HCT116 (cell line): ENCODE measurements around the gene DTNBP1. TPM values are rescaled to one million over a fixed set of nuclear protein-coding genes. Genes with fewer than 3 reads are reported as not detected.

ENCODE experiments used
- ATAC-seq: fragments of 200-7000 bp; cut with Tn5 transposase; 2 replicates; pipeline ENCODE4 v1.9.1; 2020; ENCODE audit warnings: mild to moderate bottlenecking, moderate library complexity
- BruUV-seq: library from RNA; stranded (reverse); fragments of 400-500 nt; replicated peaks from 2 replicates; lab custom pipeline; 2021; lab: Mats Ljungman, UMichigan
- CTCF ChIA-PET: fragments of 300-600 bp; sonication (Branson Sonifier 250); formaldehyde crosslinking; loops from one replicate; lab custom pipeline; 2021; ENCODE audit warnings: antibody characterized with exemption; lab: Charles Lee
- POLR2A ChIA-PET: fragments of 300-600, 350-600 bp; sonication (Branson Sonifier 250); formaldehyde crosslinking; loops from one replicate; lab custom pipeline; 2021; ENCODE audit warnings: antibody characterized with exemption; lab: Charles Lee
- RAD21 ChIA-PET, 2 experiments: fragments of 300-600 bp; sonication (Branson Sonifier 250); formaldehyde crosslinking; loops; one replicate each; lab custom pipeline; 2023; ENCODE audit warnings: low total read pairs in 2 of 2; ENCODE audit not compliant: uncharacterized antibody in 2 of 2, unreplicated experiment in 2 of 2, low non-redundant PET in 1 of 2; lab: Charles Lee
- DNase-seq: peaks from one replicate; pipeline ENCODE4 v3.0.0-alpha.2; 2010; ENCODE audit warnings: low read depth, low spot score
- H2AFZ ChIP-seq: fragments of 200-600 bp; shearing (Covaris generic), sonication (generic); 2 replicates; pipeline ENCODE4 v1.6.1; 2017; ENCODE audit warnings: low read depth, mixed run types, mixed read lengths, antibody characterized with exemption, low read length; ENCODE audit not compliant: poor library complexity, severe bottlenecking
- H3K27ac ChIP-seq: 2 replicates; pipeline ENCODE4 v1.5.1; 2012; ENCODE audit warnings: low read depth, low read length
- H3K27me3 ChIP-seq: fragments of 200-600 bp; sonication (generic); 2 replicates; pipeline ENCODE4 v1.6.1; 2016; ENCODE audit warnings: mixed run types, low read length, mixed read lengths; ENCODE audit not compliant: insufficient read depth
- H3K36me3 ChIP-seq, 2 experiments: fragments of 200-500 bp in 1 of 2; fragments of 200-600 bp in 1 of 2; sonication (Bioruptor generic) in 1 of 2; sonication (generic) in 1 of 2; 2 replicates each; pipeline versions ENCODE4 v1.5.1 to v1.6.1; 2014 to 2016; ENCODE audit warnings: low read length in 2 of 2, inconsistent platforms in 1 of 2, mixed read lengths in 1 of 2, mixed run types in 1 of 2; ENCODE audit not compliant: insufficient read depth in 2 of 2, control insufficient read depth in 1 of 2
- H3K4me1 ChIP-seq, 2 experiments: fragments of 200-600 bp in 1 of 2; sonication (generic) in 1 of 2; 2 replicates each; pipeline versions ENCODE4 v1.5.1 to v1.6.1; 2012 to 2017; ENCODE audit warnings: low read length in 2 of 2, inconsistent platforms in 1 of 2, mild to moderate bottlenecking in 1 of 2, mixed read lengths in 1 of 2, mixed run types in 1 of 2, moderate library complexity in 1 of 2; ENCODE audit not compliant: insufficient read depth in 2 of 2, control insufficient read depth in 1 of 2
- H3K4me2 ChIP-seq: fragments of 200-600 bp; sonication (generic); 2 replicates; pipeline ENCODE4 v1.6.1; 2017; ENCODE audit warnings: mixed run types, low read length, mixed read lengths
- H3K4me3 ChIP-seq, 2 experiments: fragments of 200-600 bp in 1 of 2; sonication (generic) in 1 of 2; replicated peaks in 1 of 2; 2 replicates each; pipeline ENCODE4 v1.5.1; 2011 to 2016; ENCODE audit warnings: low read length in 2 of 2, control low read depth in 1 of 2, low read depth in 1 of 2, mild to moderate bottlenecking in 1 of 2, mixed read lengths in 1 of 2, mixed run types in 1 of 2
- H3K79me2 ChIP-seq: fragments of 200-600 bp; sonication (generic); 2 replicates; pipeline ENCODE4 v1.6.1; 2017; ENCODE audit warnings: mild to moderate bottlenecking, mixed run types, low read length, moderate library complexity, mixed read lengths; ENCODE audit not compliant: insufficient read depth
- H3K9ac ChIP-seq: fragments of 200-600 bp; sonication (generic); 2 replicates; pipeline ENCODE4 v1.6.1; 2016; ENCODE audit warnings: low read length, mixed read lengths
- H3K9me2 ChIP-seq: fragments of 200-600 bp; sonication (generic), shearing (Covaris generic); 2 replicates; pipeline ENCODE4 v1.6.1; 2017; ENCODE audit warnings: mixed run types, mild to moderate bottlenecking, moderate library complexity; ENCODE audit not compliant: insufficient read depth
- H3K9me3 ChIP-seq, 2 experiments: fragments of 200-500 bp in 1 of 2; fragments of 200-600 bp in 1 of 2; sonication (Bioruptor generic) in 1 of 2; sonication (generic) in 1 of 2; 2 replicates each; pipeline ENCODE4 v1.6.1; 2014 to 2017; ENCODE audit warnings: low read length in 2 of 2, mixed read lengths in 2 of 2, inconsistent platforms in 1 of 2, low read depth in 1 of 2, mild to moderate bottlenecking in 1 of 2, mixed run types in 1 of 2, moderate library complexity in 1 of 2; ENCODE audit not compliant: control insufficient read depth in 1 of 2, insufficient read depth in 1 of 2
- H4K20me1 ChIP-seq: fragments of 200-600 bp; sonication (generic), shearing (Covaris generic); 2 replicates; pipeline ENCODE4 v1.6.1; 2017; ENCODE audit warnings: mixed run types, mild to moderate bottlenecking, moderate library complexity; ENCODE audit not compliant: insufficient read depth
- CBX3 ChIP-seq: IDR thresholded peaks from 2 replicates; pipeline ENCODE4 v1.6.1; 2012; ENCODE audit warnings: low read depth
- CEBPB ChIP-seq: IDR thresholded peaks from 2 replicates; pipeline ENCODE4 v1.6.1; 2012; ENCODE audit warnings: low read depth
- CTCF ChIP-seq, 3 experiments: fragments of 200-600 bp in 1 of 3; sonication (generic) in 1 of 3; IDR thresholded peaks in 2 of 3; conservative IDR thresholded peaks in 1 of 3; 2 replicates each; pipeline ENCODE4 v1.5.1; 2012 to 2017; ENCODE audit warnings: low read depth in 2 of 3, low read length in 2 of 3, antibody characterized with exemption in 1 of 3, borderline replicate concordance in 1 of 3, control low read depth in 1 of 3, mild to moderate bottlenecking in 1 of 3, mixed read lengths in 1 of 3, mixed run types in 1 of 3, moderate library complexity in 1 of 3; ENCODE audit not compliant: insufficient read depth in 1 of 3
- EGR1 ChIP-seq: IDR thresholded peaks from 2 replicates; pipeline ENCODE4 v1.6.1; 2012; ENCODE audit warnings: low read depth
- MAX ChIP-seq: IDR thresholded peaks from 2 replicates; pipeline ENCODE4 v1.6.1; 2012
- POLR2A ChIP-seq: IDR thresholded peaks from 2 replicates; pipeline ENCODE4 v1.7.0; 2011; ENCODE audit warnings: borderline replicate concordance; ENCODE audit not compliant: insufficient read depth, insufficient read length; ENCODE audit errors: extremely low read depth
- REST ChIP-seq: IDR thresholded peaks from 2 replicates; pipeline ENCODE4 v1.6.1; 2012; ENCODE audit warnings: low read depth
- SRF ChIP-seq: IDR thresholded peaks from 2 replicates; pipeline ENCODE4 v1.6.1; 2012; ENCODE audit warnings: low read depth
- ZFX ChIP-seq: fragments of 450-650 bp; IDR thresholded peaks from 2 replicates; pipeline ENCODE4 v1.6.1; 2017
- ZNF274 ChIP-seq: fragments of 200-500 bp; sonication (Bioruptor generic); IDR thresholded peaks from 2 replicates; pipeline ENCODE4 v1.6.1; 2014; ENCODE audit warnings: mild to moderate bottlenecking, low read depth, low read length, inconsistent platforms
- intact Hi-C: fragments of 100-400 bp; cut with micrococcal nuclease; formaldehyde crosslinking; loops from 2 replicates; pipeline ENCODE4 v1.10.0; 2022
- total RNA-seq: library from RNA; stranded (reverse); gene quantifications from one replicate; pipeline ENCODE4 v1.2.1, GENCODE V29; 2021; ENCODE audit not compliant: unreplicated experiment

Gene DTNBP1
- total RNA-seq, 1 experiment from 2014 or later, result 16.7 TPM

GRCh38 chr6:15474196-15474595 lies 188.6 kb downstream of the DTNBP1 start:
- ChIA-PET POLR2A (no interaction called here), RAD21 (no interaction called here), CTCF (no interaction called here)
- Histone ChIP-seq H3K9ac (no peak overlapping the region), H3K4me2 (no peak overlapping the region), H4K20me1 (no peaks in the 10 kb centered on the region), H3K4me1 (no peaks in the 10 kb centered on the region), H3K36me3 (no peaks in the 10 kb centered on the region), H3K4me3 (no peak overlapping the region), H3K79me2 (no peaks in the 10 kb centered on the region; the same call in 1 of the 2 replicates), H2AFZ (no peak overlapping the region), H3K27me3 (no peaks in the 10 kb centered on the region), H3K27ac (no peak overlapping the region), H3K9me2 (no peaks in the 10 kb centered on the region), H3K9me3 (no peaks in the 10 kb centered on the region)
- no TSS peak for BruUV-seq
- no peak for DNase-seq
- no peak for TF ChIP-seq MAX
- TF ChIP-seq CEBPB, result no peak
- no peak for TF ChIP-seq REST
- no peak for TF ChIP-seq CTCF (IDR thresholded peaks at IDR 0.05 in 2 of 3, conservative IDR thresholded peaks at IDR 0.05 in 1 of 3; ENCODE audit: borderline replicate concordance in 1 of 3, insufficient read depth in 1 of 3, low read depth in 2 of 3, low read length in 2 of 3)
- TF ChIP-seq EGR1, result no peak
- TF ChIP-seq SRF, result no peak
- no peak for TF ChIP-seq POLR2A
- TF ChIP-seq ZNF274, result no peak
- TF ChIP-seq ZFX, result no peak
- TF ChIP-seq CBX3, result no peak
- no peak for ATAC-seq
- intact Hi-C loops, result no loop called here
